Common myeloid progenitor, CD34-positive (primary cell): Measurements from ENCODE around the gene APOBR.

Source experiments
- CTCF ChIA-PET: fragments of 350-600 bp; sonication (Branson Sonifier 250); formaldehyde crosslinking; loops from one replicate; lab custom pipeline; 2021; ENCODE audit warnings: antibody characterized with exemption; lab: Charles Lee
- POLR2A ChIA-PET: fragments of 350-600 bp; sonication (Branson Sonifier 250); formaldehyde crosslinking; loops from one replicate; lab custom pipeline; 2021; ENCODE audit warnings: antibody characterized with exemption; lab: Charles Lee
- DNase-seq, 3 donors: peaks; one replicate each; pipeline versions ENCODE4 v3.0.0 to v3.0.0-alpha.2; 2013
- H3K27ac ChIP-seq, 2 experiments: 1 replicate in 1 of 2; 2 replicates in 1 of 2; pipeline ENCODE4 v1.7.0; 2013; ENCODE audit warnings: inconsistent platforms in 2 of 2, low read length in 2 of 2, mild to moderate bottlenecking in 2 of 2, low read depth in 1 of 2, moderate library complexity in 1 of 2; ENCODE audit not compliant: severe bottlenecking in 2 of 2, insufficient read depth in 1 of 2, poor library complexity in 1 of 2
- H3K27me3 ChIP-seq, 5 experiments: replicated peaks in 2 of 5; 1 replicate in 3 of 5; 2 replicates in 2 of 5; pipeline versions ENCODE4 v1.6.1 to v1.7.0; 2013; ENCODE audit warnings: low read length in 4 of 5, mild to moderate bottlenecking in 2 of 5, moderate library complexity in 2 of 5, inconsistent platforms in 1 of 5; ENCODE audit not compliant: insufficient read depth in 5 of 5, control insufficient read depth in 4 of 5
- H3K36me3 ChIP-seq, 4 experiments: 1 replicate in 2 of 4; 2 replicates in 2 of 4; pipeline versions ENCODE4 v1.6.1 to v1.7.0; 2013; ENCODE audit warnings: low read length in 3 of 4, control low read depth in 1 of 4, mild to moderate bottlenecking in 1 of 4; ENCODE audit not compliant: control insufficient read depth in 4 of 4, insufficient read depth in 4 of 4
- H3K4me1 ChIP-seq, 4 experiments: 1 replicate in 3 of 4; 2 replicates in 1 of 4; pipeline versions ENCODE4 v1.6.1 to v1.7.1; 2013; ENCODE audit warnings: low read length in 3 of 4, mild to moderate bottlenecking in 3 of 4, control low read depth in 1 of 4, inconsistent platforms in 1 of 4, moderate library complexity in 1 of 4; ENCODE audit not compliant: control insufficient read depth in 4 of 4, insufficient read depth in 4 of 4; ENCODE audit errors: control extremely low read depth in 1 of 4
- H3K4me3 ChIP-seq, 7 experiments: 1 replicate in 4 of 7; 2 replicates in 3 of 7; pipeline versions ENCODE4 v1.5.1 to v1.7.0; 2013; ENCODE audit warnings: mild to moderate bottlenecking in 7 of 7, low read length in 6 of 7, moderate library complexity in 6 of 7, inconsistent platforms in 2 of 7, low read depth in 2 of 7, control low read depth in 1 of 7; ENCODE audit not compliant: insufficient read depth in 4 of 7, control insufficient read depth in 1 of 7; ENCODE audit errors: extremely low read depth in 1 of 7
- H3K9me3 ChIP-seq, 5 experiments: 1 replicate in 4 of 5; 2 replicates in 1 of 5; pipeline versions ENCODE4 v1.6.1 to v1.7.1; 2013; ENCODE audit warnings: low read length in 4 of 5, mild to moderate bottlenecking in 2 of 5, inconsistent platforms in 1 of 5, low read depth in 1 of 5, moderate library complexity in 1 of 5; ENCODE audit not compliant: control insufficient read depth in 4 of 5, insufficient read depth in 2 of 5; ENCODE audit errors: control extremely low read depth in 1 of 5
- WGBS: methylation state at CpG from one replicate; pipeline ENCODE4 v1.1.5; 2013; ENCODE audit not compliant: insufficient coverage; 5-methylcytosine and 5-hydroxymethylcytosine counted together

Gene APOBR

GRCh38 chr16:28504707-28505404 is 10.4 kb downstream of the APOBR start:
- no peak overlapping the region for H3K4me3 ChIP-seq
- H3K4me1 ChIP-seq, result peaks cover 0 to 18% (median 10%) of the 10 kb centered on the region in 4 experiments
- 100% methylated on average over 6 of the region's 8 CpGs for WGBS
- ChIA-PET POLR2A (no interaction called here), CTCF (interaction anchor here (2.1 kb wide), 1 partner anchor 12 kb away, joined by 9 read pairs; the partner anchor contains the start of gene CLN3)
- H3K9me3 ChIP-seq, result no peaks in the 10 kb centered on the region
- H3K36me3 ChIP-seq, result no peaks in the 10 kb centered on the region
- no peaks in the 10 kb centered on the region for H3K27me3 ChIP-seq
- DNase-seq, result no peak
- no peak overlapping the region for H3K27ac ChIP-seq

GRCh38 chr16:28505489-28506137 is 11.2 kb downstream of the APOBR start:
- Histone ChIP-seq H3K27ac (no peak overlapping the region), H3K27me3 (no peaks in the 10 kb centered on the region), H3K9me3 (no peaks in the 10 kb centered on the region), H3K36me3 (no peaks in the 10 kb centered on the region), H3K4me3 (no peak overlapping the region), H3K4me1 (peaks cover 0 to 18% (median 10%) of the 10 kb centered on the region in 4 experiments)
- no peak for DNase-seq
- 93% methylated on average over 7 of the region's 14 CpGs for WGBS
- ChIA-PET POLR2A (no interaction called here), CTCF (interaction anchor here (0.9 kb wide), 1 partner anchor 14 kb away, joined by 3 read pairs; the partner anchor contains the start of gene CLN3)

- WGBS, result 100% methylated on average over 3 of the region's 3 CpGs
- Histone ChIP-seq H3K9me3 (no peaks in the 10 kb centered on the region), H3K4me1 (peaks cover 0 to 18% (median 10%) of the 10 kb centered on the region in 4 experiments), H3K36me3 (no peaks in the 10 kb centered on the region), H3K27me3 (no peaks in the 10 kb centered on the region), H3K27ac (no peak overlapping the region), H3K4me3 (no peak overlapping the region)
- ChIA-PET POLR2A (no interaction called here), CTCF (interaction anchor here (1.0 to 1.4 kb wide), 4 partner anchors 9 to 39 kb away, joined by 3 to 5 read pairs (median 3); no protein-coding TSS in a partner anchor)
- no peak for DNase-seq
Measured at GRCh38 chr16:28511031-28511430, 16.6 kb downstream of the APOBR start.

GRCh38 chr16:28511801-28512789 is 17.7 kb downstream of the APOBR start:
- H3K4me3 ChIP-seq, result no peak overlapping the region
- WGBS, result 98% methylated on average over 18 of the region's 21 CpGs
- no peaks in the 10 kb centered on the region for H3K27me3 ChIP-seq
- H3K4me1 ChIP-seq, result peaks cover 0 to 13% (median 6%) of the 10 kb centered on the region in 4 experiments
- ChIA-PET CTCF (interaction anchor here (1.2 kb wide), 1 partner anchor 31 kb away, joined by 3 read pairs; no protein-coding TSS in a partner anchor), POLR2A (no interaction called here)
- DNase-seq, result no peak
- no peak overlapping the region for H3K27ac ChIP-seq
- H3K36me3 ChIP-seq, result no peaks in the 10 kb centered on the region
- H3K9me3 ChIP-seq, result no peaks in the 10 kb centered on the region

GRCh38 chr16:28513484-28514181 is 19.2 kb downstream of the APOBR start:
- H3K36me3 ChIP-seq, result no peaks in the 10 kb centered on the region
- WGBS, result 98% methylated on average over 10 of the region's 12 CpGs
- H3K27ac ChIP-seq, result no peak overlapping the region
- H3K9me3 ChIP-seq, result no peaks in the 10 kb centered on the region
- CTCF ChIA-PET, result no interaction called here
- no peak overlapping the region for H3K4me3 ChIP-seq
- H3K27me3 ChIP-seq, result no peaks in the 10 kb centered on the region
- no peak for DNase-seq
- POLR2A ChIA-PET, result no interaction called here
- H3K4me1 ChIP-seq, result no peaks in the 10 kb centered on the region

GRCh38 chr16:28514246-28514645 is 19.8 kb downstream of the APOBR start:
- H3K27me3 ChIP-seq, result no peaks in the 10 kb centered on the region
- no peaks in the 10 kb centered on the region for H3K4me1 ChIP-seq
- 92% methylated on average over 7 of the region's 7 CpGs for WGBS
- ChIA-PET POLR2A (no interaction called here), CTCF (no interaction called here)
- H3K36me3 ChIP-seq, result no peaks in the 10 kb centered on the region
- H3K9me3 ChIP-seq, result no peaks in the 10 kb centered on the region
- DNase-seq, result no peak
- no peak overlapping the region for H3K27ac ChIP-seq
- H3K4me3 ChIP-seq, result no peak overlapping the region
